GM23338 (cell line): ENCODE results near the gene EIF4G3. TPM values are rescaled to one million over a fixed set of nuclear protein-coding genes. Genes with fewer than 3 reads are reported as not detected.

ENCODE experiments used
- ATAC-seq: fragments of 200-7000 bp; cut with Tn5 transposase; 3 replicates; pipeline ENCODE4 v1.9.1; 2020
- DNase-seq: peaks from one replicate; pipeline ENCODE4 v3.0.0-alpha.2; 2015; ENCODE audit warnings: low spot score
- H2AFZ ChIP-seq: fragments of 200-600 bp; sonication (generic); 2 replicates; pipeline ENCODE4 v1.8.0; 2016; ENCODE audit warnings: antibody characterized with exemption, mild to moderate bottlenecking, moderate library complexity
- H3F3A ChIP-seq: fragments of 200-600 bp; sonication (generic); replicated peaks from 2 replicates; pipeline ENCODE4 v1.8.0; 2017; ENCODE audit warnings: antibody characterized with exemption, mixed run types, low read depth
- H3K27ac ChIP-seq: fragments of 200-600 bp; sonication (generic); 2 replicates; pipeline ENCODE4 v1.6.1; 2016; ENCODE audit warnings: low read depth
- H3K27me3 ChIP-seq: fragments of 200-600 bp; sonication (generic); 2 replicates; pipeline ENCODE4 v1.8.0; 2016; ENCODE audit warnings: mild to moderate bottlenecking, mixed run types, moderate library complexity; ENCODE audit not compliant: insufficient read depth
- H3K36me3 ChIP-seq: fragments of 200-600 bp; sonication (generic); 2 replicates; pipeline ENCODE4 v1.8.0; 2016; ENCODE audit warnings: mild to moderate bottlenecking; ENCODE audit not compliant: insufficient read depth
- H3K4me1 ChIP-seq: fragments of 200-600 bp; sonication (generic); 2 replicates; pipeline ENCODE4 v1.8.0; 2016; ENCODE audit warnings: mild to moderate bottlenecking, moderate library complexity; ENCODE audit not compliant: insufficient read depth
- H3K4me2 ChIP-seq: fragments of 200-600 bp; sonication (generic); 2 replicates; pipeline ENCODE4 v1.7.1; 2017; ENCODE audit warnings: mixed run types
- H3K4me3 ChIP-seq: fragments of 200-600 bp; sonication (generic); 2 replicates; pipeline ENCODE4 v1.6.1; 2016; ENCODE audit warnings: mixed run types
- H3K79me2 ChIP-seq: fragments of 200-600 bp; sonication (generic); replicated peaks from 2 replicates; pipeline ENCODE4 v1.8.0; 2017; ENCODE audit warnings: mild to moderate bottlenecking; ENCODE audit not compliant: insufficient read depth
- H3K9me2 ChIP-seq: fragments of 200-600 bp; sonication (generic); 2 replicates; pipeline ENCODE4 v1.8.0; 2017; ENCODE audit not compliant: insufficient read depth
- H4K20me1 ChIP-seq: fragments of 200-600 bp; sonication (generic); replicated peaks from 2 replicates; pipeline ENCODE4 v1.8.0; 2017; ENCODE audit warnings: mild to moderate bottlenecking; ENCODE audit not compliant: insufficient read depth
- H3K27ac Mint-ChIP-seq: 2 replicates; pipeline ENCODE4 v1.8.0; 2020; ENCODE audit warnings: inconsistent platforms, mild to moderate bottlenecking, moderate library complexity, mixed read lengths
- H3K27me3 Mint-ChIP-seq: 3 replicates; pipeline ENCODE4 v1.8.0; 2022; ENCODE audit warnings: low read depth, mild to moderate bottlenecking, moderate library complexity, mixed read lengths, inconsistent platforms; ENCODE audit not compliant: insufficient read depth, poor library complexity
- H3K36me3 Mint-ChIP-seq: 3 replicates; pipeline ENCODE4 v1.8.0; 2021; ENCODE audit warnings: low read depth, mild to moderate bottlenecking, inconsistent platforms, moderate library complexity, mixed read lengths
- H3K4me1 Mint-ChIP-seq: 3 replicates; pipeline ENCODE4 v1.8.0; 2020; ENCODE audit warnings: mild to moderate bottlenecking, inconsistent platforms, mixed read lengths
- H3K4me3 Mint-ChIP-seq: 3 replicates; pipeline ENCODE4 v1.8.0; 2021; ENCODE audit warnings: moderate library complexity, mild to moderate bottlenecking, inconsistent platforms, mixed read lengths
- H3K9me3 Mint-ChIP-seq: 3 replicates; pipeline ENCODE4 v1.8.0; 2020; ENCODE audit warnings: moderate library complexity, mild to moderate bottlenecking, inconsistent platforms, mixed read lengths
- CREB1 ChIP-seq: fragments of 250-450 bp; sonication (Bioruptor Pico); IDR thresholded peaks from 2 replicates; pipeline ENCODE4 v1.5.0; 2020; ENCODE audit warnings: low read depth, mild to moderate bottlenecking, moderate library complexity
- CTCF ChIP-seq, 2 experiments: fragments of 200-600 bp in 1 of 2; sonication (generic) in 1 of 2; conservative IDR thresholded peaks; 2 replicates each; pipeline versions ENCODE4 v1.5.1 to v1.6.1; 2016 to 2017; ENCODE audit warnings: antibody characterized with exemption in 2 of 2, low read depth in 2 of 2, mild to moderate bottlenecking in 2 of 2, moderate library complexity in 1 of 2
- ETS1 ChIP-seq: IDR thresholded peaks from 2 replicates; pipeline ENCODE4 v1.6.1; 2016; ENCODE audit warnings: antibody characterized with exemption
- EZH2 ChIP-seq: fragments of 200-600 bp; sonication (generic); IDR thresholded peaks from one replicate; pipeline ENCODE4 v1.8.0; 2017; ENCODE audit warnings: antibody characterized with exemption, mild to moderate bottlenecking, low read depth; ENCODE audit not compliant: unreplicated experiment
- JUNB ChIP-seq: IDR thresholded peaks from one replicate; pipeline ENCODE4 v1.6.1; 2016; ENCODE audit warnings: antibody characterized with exemption; ENCODE audit not compliant: unreplicated experiment
- NANOG ChIP-seq: IDR thresholded peaks from 2 replicates; pipeline ENCODE4 v1.6.1; 2016; ENCODE audit warnings: antibody characterized with exemption, borderline replicate concordance
- POLR2AphosphoS5 ChIP-seq: IDR thresholded peaks from 2 replicates; pipeline ENCODE4 v1.6.1; 2016; ENCODE audit warnings: antibody characterized with exemption, low read depth
- REST ChIP-seq: IDR thresholded peaks from one replicate; pipeline ENCODE4 v1.6.1; 2018; ENCODE audit warnings: antibody characterized with exemption; ENCODE audit not compliant: unreplicated experiment
- STAT1 ChIP-seq: IDR thresholded peaks from one replicate; pipeline ENCODE4 v1.6.1; 2016; ENCODE audit warnings: antibody characterized with exemption; ENCODE audit not compliant: unreplicated experiment
- ZNF114 ChIP-seq: fragments of 250-450 bp; sonication (Bioruptor Pico); IDR thresholded peaks from 2 replicates; pipeline ENCODE4 v1.5.0; 2020; ENCODE audit warnings: mild to moderate bottlenecking, moderate library complexity
- polyA plus RNA-seq: library from polyadenylated mRNA; unstranded; fragments of >200 nt; fragmentation: Nextera tagmentation; extraction: Ambion mirVana; gene quantifications from 2 replicates; pipeline ENCODE4 v1.2.1, GENCODE V29; 2016
- total RNA-seq: library from RNA; depleted of rRNA; stranded (reverse); fragments of >200 nt; shearing (Covaris generic); gene quantifications from 2 replicates; pipeline ENCODE4 v1.2.3, GENCODE V29; 2014

Gene EIF4G3
- total and polyA plus RNA-seq, 2 experiments from 2014 or later: 37.9 to 68.1 TPM

GRCh38 chr1:20998826-20999225 lies 177.9 kb downstream of the EIF4G3 start:
- H3K4me3 ChIP-seq: no peak overlapping the region
- no peak overlapping the region for H3K4me3 Mint-ChIP-seq
- H3K4me1 Mint-ChIP-seq: peaks cover 18% of the 10 kb centered on the region; the same call in 2 of the 3 replicates
- no peak overlapping the region for H3K27ac Mint-ChIP-seq
- H3F3A ChIP-seq: no peaks in the 10 kb centered on the region
- no peaks in the 10 kb centered on the region for H3K36me3 ChIP-seq
- no peak for DNase-seq
- no peak overlapping the region for H3K4me2 ChIP-seq
- peaks cover 4% of the 10 kb centered on the region; the same call in 1 of the 2 replicates for H4K20me1 ChIP-seq
- no peak for ATAC-seq
- no peaks in the 10 kb centered on the region for H3K9me2 ChIP-seq
- no peaks in the 10 kb centered on the region for H3K9me3 Mint-ChIP-seq
- no peaks in the 10 kb centered on the region for H3K79me2 ChIP-seq
- H3K27ac ChIP-seq: no peak overlapping the region
- H3K4me1 ChIP-seq: peaks cover under 1% of the 10 kb centered on the region; the same call in 1 of the 2 replicates
- H3K27me3 ChIP-seq: no peaks in the 10 kb centered on the region
- no peak for TF ChIP-seq EZH2
- H2AFZ ChIP-seq: no peak overlapping the region
- H3K36me3 Mint-ChIP-seq: no peaks in the 10 kb centered on the region
- H3K27me3 Mint-ChIP-seq: peaks cover 2% of the 10 kb centered on the region

- Mint-ChIP-seq H3K27me3 (peaks cover 2% of the 10 kb centered on the region), H3K27ac (no peak overlapping the region), H3K9me3 (no peaks in the 10 kb centered on the region), H3K4me3 (no peak overlapping the region), H3K4me1 (peaks cover 27% of the 10 kb centered on the region; the same call in 2 of the 3 replicates), H3K36me3 (no peaks in the 10 kb centered on the region)
- no peaks in the 10 kb centered on the region for H3F3A ChIP-seq
- no peak overlapping the region for H3K27ac ChIP-seq
- ATAC-seq (no peak), DNase-seq (no peak)
- no peak overlapping the region for H3K4me2 ChIP-seq
- H3K79me2 ChIP-seq: peaks cover 1% of the 10 kb centered on the region; the same call in 1 of the 2 replicates
- H4K20me1 ChIP-seq: no peaks in the 10 kb centered on the region; the same call in 1 of the 2 replicates
- no peaks in the 10 kb centered on the region for H3K27me3 ChIP-seq
- H3K4me3 ChIP-seq: no peak overlapping the region
- H3K4me1 ChIP-seq: peaks cover 10% of the 10 kb centered on the region; the same call in 1 of the 2 replicates
- H3K9me2 ChIP-seq: no peaks in the 10 kb centered on the region
- H3K36me3 ChIP-seq: no peaks in the 10 kb centered on the region
- no peak overlapping the region for H2AFZ ChIP-seq
- no peak for TF ChIP-seq ZNF114 (CRISPR knock-in tag)
- TF ChIP-seq EZH2: no peak
- TF ChIP-seq CREB1 (CRISPR knock-in tag): no peak
- no peak for TF ChIP-seq ETS1
- TF ChIP-seq NANOG: no peak
- TF ChIP-seq STAT1: no peak
- TF ChIP-seq POLR2AphosphoS5: no peak
- TF ChIP-seq CTCF (conservative IDR thresholded peaks at IDR 0.05; ENCODE audit: low read depth in 2 of 2): no peak
- TF ChIP-seq JUNB: no peak
- no peak for TF ChIP-seq REST
Measured at GRCh38 chr1:20997602-20998224, 179.0 kb downstream of the EIF4G3 start.
